DMS53 treated with DMSO at 0.1 percent for 48 hours (cell line): ENCODE measurements around the gene SCIN.
A peak's percentile ranks its signal among the peaks of the same experiment; 100 is the strongest.

Experiments
- DNase-seq: peaks from one replicate; lab custom pipeline; 2025; ENCODE audit not compliant: unreplicated experiment; lab: John Stamatoyannopoulos, UW

The SCIN gene

GRCh38 chr7:12565873-12566272 is 4.6 kb upstream of the SCIN start:
- DNase-seq, result no peak

- no peak for DNase-seq
Observed at GRCh38 chr7:12567015-12567414, 3.5 kb upstream of the SCIN start.

- DNase-seq, result no peak
Observed at GRCh38 chr7:12569673-12570072, 847 bp upstream of the SCIN start.

- DNase-seq, result peak; percentile 80
Observed at GRCh38 chr7:12570168-12570533, 369 bp upstream of the SCIN start.

GRCh38 chr7:12571691-12572090 is 1.2 kb downstream of the SCIN start:
- peak; percentile 52 for DNase-seq

GRCh38 chr7:12572941-12573575 is 2.5 kb downstream of the SCIN start:
- DNase-seq, result peak; percentile 61

- DNase-seq, result peak; percentile 85
Observed at GRCh38 chr7:12573885-12574284, 3.4 kb downstream of the SCIN start.

- no peak for DNase-seq
Observed at GRCh38 chr7:12578930-12579640, 8.6 kb downstream of the SCIN start.

GRCh38 chr7:12581897-12582296 is 11.4 kb downstream of the SCIN start:
- no peak for DNase-seq

GRCh38 chr7:12582362-12582761 is 11.8 kb downstream of the SCIN start:
- no peak for DNase-seq

GRCh38 chr7:12583176-12583575 is 12.7 kb downstream of the SCIN start:
- no peak for DNase-seq

GRCh38 chr7:12583922-12584321 is 13.4 kb downstream of the SCIN start:
- no peak for DNase-seq

GRCh38 chr7:12584930-12585329 is 14.4 kb downstream of the SCIN start:
- peak; percentile 84 for DNase-seq

- no peak for DNase-seq
Observed at GRCh38 chr7:12586271-12586670, 15.8 kb downstream of the SCIN start.

GRCh38 chr7:12588259-12588904 is 17.9 kb downstream of the SCIN start:
- no peak for DNase-seq

GRCh38 chr7:12590559-12590958 is 20.0 kb downstream of the SCIN start:
- no peak for DNase-seq

- DNase-seq, result no peak
Observed at GRCh38 chr7:12594122-12594897, 23.8 kb downstream of the SCIN start.

GRCh38 chr7:12595148-12595547 is 24.6 kb downstream of the SCIN start:
- DNase-seq, result no peak

- peak; percentile 88 for DNase-seq
Observed at GRCh38 chr7:12596225-12596790, 25.8 kb downstream of the SCIN start.

- DNase-seq, result no peak
Observed at GRCh38 chr7:12601302-12601869, 30.9 kb downstream of the SCIN start.

- DNase-seq, result peak; percentile 99
Observed at GRCh38 chr7:12607134-12607533, 36.6 kb downstream of the SCIN start.
